Activated B cell treated with CpG ODN at 0.5 μM for 24 hours (primary cell): ENCODE results near the gene MSX1. TPM values are rescaled to one million over a fixed set of nuclear protein-coding genes. Genes with fewer than 3 reads are reported as not detected.

ENCODE experiments used
- ATAC-seq: fragments of 200-7000 bp; cut with Tn5 transposase; one replicate; pipeline ENCODE4 v1.10.0; 2021; ENCODE audit warnings: low read depth, mild to moderate bottlenecking, moderate library complexity
- CTCF ChIA-PET: fragments of 350-600 bp; sonication (Branson Sonifier 250); formaldehyde crosslinking; loops from one replicate; lab custom pipeline; 2021; ENCODE audit warnings: antibody characterized with exemption; lab: Charles Lee
- POLR2A ChIA-PET: fragments of 350-600 bp; sonication (Branson Sonifier 250); formaldehyde crosslinking; loops from one replicate; lab custom pipeline; 2021; ENCODE audit warnings: antibody characterized with exemption; lab: Charles Lee
- DNase-seq: peaks from one replicate; pipeline ENCODE4 v3.0.0; 2022
- H3K27ac Mint-ChIP-seq: one replicate; pipeline ENCODE4 v1.8.0; 2020; ENCODE audit warnings: mixed read lengths
- H3K27me3 Mint-ChIP-seq: one replicate; pipeline ENCODE4 v1.8.0; 2021; ENCODE audit warnings: mixed read lengths
- H3K36me3 Mint-ChIP-seq: one replicate; pipeline ENCODE4 v1.8.0; 2021; ENCODE audit warnings: low read depth, mixed read lengths
- H3K4me1 Mint-ChIP-seq: one replicate; pipeline ENCODE4 v1.8.0; 2021; ENCODE audit warnings: mixed read lengths
- H3K4me3 Mint-ChIP-seq: one replicate; pipeline ENCODE4 v1.8.0; 2020; ENCODE audit warnings: mild to moderate bottlenecking, mixed read lengths
- H3K9me3 Mint-ChIP-seq: one replicate; pipeline ENCODE4 v1.8.0; 2020; ENCODE audit warnings: mixed read lengths
- intact Hi-C: fragments of 100-400 bp; cut with micrococcal nuclease; formaldehyde crosslinking; loops from one replicate; pipeline ENCODE4 v1.15.1; 2024
- total RNA-seq: library from RNA; stranded (reverse); gene quantifications from 2 replicates; pipeline ENCODE4 v1.2.3, GENCODE V29; 2022
- TF ChIP-seq, protein P1 (sequence below): fragments of 200-600 bp; IDR thresholded peaks from one replicate; pipeline ENCODE4 v1.8.0; 2022; ENCODE audit warnings: antibody characterized with exemption, mild to moderate bottlenecking

The MSX1 gene
- total RNA-seq, 1 donor from 2014 or later, result not detected

DNA sequence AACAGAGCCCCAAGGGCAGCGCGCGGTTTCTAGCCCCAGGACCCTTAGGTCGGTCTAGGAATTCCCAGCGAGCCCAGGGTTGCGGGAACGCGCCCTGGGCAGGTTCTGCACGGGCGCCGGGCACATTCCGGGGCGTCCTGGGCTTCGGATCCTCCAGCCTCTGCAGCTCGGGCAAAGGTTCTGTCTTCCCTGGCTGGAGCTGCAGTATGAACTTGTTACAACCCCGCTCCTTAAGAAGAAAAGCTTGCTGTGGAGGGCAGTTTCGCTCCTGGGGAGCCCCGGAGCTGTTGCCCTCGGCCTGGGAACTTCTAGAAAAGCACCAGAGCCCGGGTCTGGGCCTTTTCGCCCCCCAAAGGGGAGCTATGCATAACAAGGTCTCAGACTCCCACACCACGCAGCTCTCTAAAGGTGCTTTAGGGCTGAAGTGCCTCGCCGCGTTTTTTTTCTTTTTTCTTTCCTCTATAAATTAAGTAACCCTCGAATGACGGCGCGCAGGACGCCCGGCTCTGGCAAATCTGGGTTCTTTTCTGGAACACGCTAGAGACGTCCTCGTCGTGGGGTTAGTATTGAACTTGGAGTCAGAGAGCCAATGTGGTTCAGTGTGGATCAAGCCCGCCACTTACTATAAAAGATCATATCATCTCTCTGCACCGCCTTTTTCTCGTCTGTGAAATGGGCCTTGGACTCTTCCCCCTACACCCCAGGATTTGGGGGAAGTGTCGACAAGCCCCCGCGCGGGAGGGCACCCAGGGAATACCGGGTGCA lies 5.7 kb downstream of the MSX1 start:
- peaks cover 2% of the 10 kb centered on the region for H3K9me3 Mint-ChIP-seq
- intact Hi-C loops, result loop anchor here (5.0 kb wide), 2 partner anchors 187 to 378 kb away; partner anchors contain the start of gene STK32B
- H3K4me3 Mint-ChIP-seq, result peak overlapping the region; percentile 32
- POLR2A ChIA-PET, result no interaction called here
- peaks cover 27% of the 10 kb centered on the region for H3K4me1 Mint-ChIP-seq
- peaks cover 63% of the 10 kb centered on the region for H3K27me3 Mint-ChIP-seq
- H3K36me3 Mint-ChIP-seq, result peaks cover 2% of the 10 kb centered on the region
- no peak for ATAC-seq
- CTCF ChIA-PET, result no interaction called here
- DNase-seq, result no peak
- TF ChIP-seq, protein P1, sequence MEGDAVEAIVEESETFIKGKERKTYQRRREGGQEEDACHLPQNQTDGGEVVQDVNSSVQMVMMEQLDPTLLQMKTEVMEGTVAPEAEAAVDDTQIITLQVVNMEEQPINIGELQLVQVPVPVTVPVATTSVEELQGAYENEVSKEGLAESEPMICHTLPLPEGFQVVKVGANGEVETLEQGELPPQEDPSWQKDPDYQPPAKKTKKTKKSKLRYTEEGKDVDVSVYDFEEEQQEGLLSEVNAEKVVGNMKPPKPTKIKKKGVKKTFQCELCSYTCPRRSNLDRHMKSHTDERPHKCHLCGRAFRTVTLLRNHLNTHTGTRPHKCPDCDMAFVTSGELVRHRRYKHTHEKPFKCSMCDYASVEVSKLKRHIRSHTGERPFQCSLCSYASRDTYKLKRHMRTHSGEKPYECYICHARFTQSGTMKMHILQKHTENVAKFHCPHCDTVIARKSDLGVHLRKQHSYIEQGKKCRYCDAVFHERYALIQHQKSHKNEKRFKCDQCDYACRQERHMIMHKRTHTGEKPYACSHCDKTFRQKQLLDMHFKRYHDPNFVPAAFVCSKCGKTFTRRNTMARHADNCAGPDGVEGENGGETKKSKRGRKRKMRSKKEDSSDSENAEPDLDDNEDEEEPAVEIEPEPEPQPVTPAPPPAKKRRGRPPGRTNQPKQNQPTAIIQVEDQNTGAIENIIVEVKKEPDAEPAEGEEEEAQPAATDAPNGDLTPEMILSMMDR, result no peak
- H3K27ac Mint-ChIP-seq, result peak overlapping the region; percentile 70

DNA sequence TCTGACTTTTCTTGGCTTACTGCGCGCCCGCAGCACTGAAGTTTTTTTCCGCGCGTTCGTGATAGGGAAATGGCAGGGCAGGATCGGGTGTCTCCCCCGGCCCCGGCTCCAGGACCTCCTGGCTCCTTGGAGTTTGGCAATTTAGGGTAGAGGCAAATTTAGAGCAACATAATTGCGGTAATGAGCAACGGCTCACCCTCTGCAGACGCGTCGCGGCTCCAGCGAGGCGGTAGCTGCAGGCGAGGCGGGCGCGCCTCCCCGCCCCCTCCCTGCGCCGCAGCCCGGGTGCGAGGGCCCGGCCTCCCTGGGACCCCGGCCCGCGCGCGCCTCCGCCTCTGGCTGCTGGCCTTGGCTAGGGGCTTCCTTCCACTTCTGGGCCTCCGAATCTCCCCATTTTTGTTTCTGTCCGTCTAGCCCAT lies 6.2 kb downstream of the MSX1 start:
- Mint-ChIP-seq H3K27ac (peak overlapping the region; percentile 41), H3K27me3 (peaks cover 65% of the 10 kb centered on the region), H3K4me3 (peak overlapping the region; percentile 60), H3K9me3 (peaks cover 2% of the 10 kb centered on the region), H3K36me3 (peaks cover 2% of the 10 kb centered on the region), H3K4me1 (peaks cover 25% of the 10 kb centered on the region)
- ATAC-seq (no peak), DNase-seq (no peak)
- intact Hi-C loops, result loop anchor here (1.0 to 5.0 kb wide), 2 partner anchors 9 to 378 kb away; no protein-coding TSS in a partner anchor
- ChIA-PET POLR2A (no interaction called here), CTCF (no interaction called here)
- TF ChIP-seq, protein P1, result no peak

DNA sequence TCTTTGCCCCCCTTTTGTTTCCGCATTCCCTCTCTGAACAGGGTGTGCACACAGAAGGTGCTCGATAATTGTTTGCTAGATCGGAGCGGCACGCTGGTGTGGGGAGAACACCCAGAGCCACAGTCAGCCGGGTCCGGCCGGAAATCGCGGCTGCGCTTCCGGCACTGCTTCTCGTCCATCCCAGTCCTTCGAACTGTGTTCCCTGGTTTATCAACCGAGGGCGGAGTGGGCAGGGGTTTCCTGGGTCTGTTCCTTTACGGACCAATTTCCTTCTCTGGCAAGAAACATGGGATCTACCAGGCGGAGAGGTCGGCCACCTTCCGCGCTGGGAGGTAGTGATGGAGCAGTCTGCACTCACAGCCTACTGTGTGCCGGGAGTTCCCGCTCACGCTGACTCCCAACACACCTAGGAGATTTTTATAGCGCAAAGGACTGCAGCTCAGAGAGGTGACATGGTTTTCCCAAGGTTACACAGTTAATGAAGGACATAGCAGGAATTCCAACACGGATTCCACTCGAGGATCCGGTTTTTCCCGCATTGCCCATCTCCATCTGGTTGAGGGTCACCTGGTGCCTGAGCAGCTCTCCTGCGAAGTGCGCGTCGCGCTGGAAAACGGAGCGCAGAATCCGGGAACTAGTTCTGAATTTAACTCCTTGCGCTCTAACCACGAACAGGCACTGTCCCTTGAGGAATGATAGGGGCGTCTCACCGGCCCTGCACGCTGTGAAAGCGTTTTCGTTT lies 6.8 kb downstream of the MSX1 start:
- H3K4me3 Mint-ChIP-seq, result peak overlapping the region; percentile 60
- TF ChIP-seq, protein P1, result no peak
- POLR2A ChIA-PET, result no interaction called here
- H3K36me3 Mint-ChIP-seq, result peaks cover 2% of the 10 kb centered on the region
- DNase-seq (no peak), ATAC-seq (no peak)
- H3K4me1 Mint-ChIP-seq, result peaks cover 25% of the 10 kb centered on the region
- peaks cover 67% of the 10 kb centered on the region for H3K27me3 Mint-ChIP-seq
- H3K9me3 Mint-ChIP-seq, result peaks cover 2% of the 10 kb centered on the region
- intact Hi-C loops, result loop anchor here (1.0 to 5.0 kb wide), 2 partner anchors 10 to 379 kb away; no protein-coding TSS in a partner anchor
- H3K27ac Mint-ChIP-seq, result peak overlapping the region; percentile 41
- CTCF ChIA-PET, result no interaction called here

DNA sequence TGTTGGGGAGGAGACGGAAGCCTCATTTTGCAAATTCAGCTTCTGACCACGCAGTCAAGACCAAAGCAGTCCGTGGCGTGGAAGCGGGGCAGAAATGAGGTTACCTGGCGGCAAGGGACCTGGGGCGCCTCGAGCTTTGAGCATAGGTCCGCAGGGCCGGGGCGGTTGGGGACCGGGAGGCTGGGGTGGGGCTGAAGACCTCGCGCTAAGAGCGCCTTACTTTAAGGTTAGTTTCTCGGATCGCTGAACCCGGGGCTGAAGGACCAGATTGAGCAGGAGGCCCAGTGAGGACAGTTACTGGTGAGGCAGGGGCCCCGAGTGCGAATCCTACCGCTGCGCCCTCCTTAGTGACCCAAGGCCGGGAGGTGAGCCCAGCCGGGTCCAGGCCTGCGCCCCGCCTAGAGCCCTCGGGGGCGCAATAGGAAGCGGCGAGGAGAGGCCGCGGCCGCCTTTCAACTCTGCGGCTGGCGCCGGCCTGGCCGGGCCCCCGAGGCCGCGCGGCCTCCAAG lies 7.5 kb downstream of the MSX1 start:
- H3K27me3 Mint-ChIP-seq, result peaks cover 66% of the 10 kb centered on the region
- ChIA-PET POLR2A (no interaction called here), CTCF (no interaction called here)
- DNase-seq (no peak), ATAC-seq (no peak)
- H3K4me3 Mint-ChIP-seq, result peak overlapping the region; percentile 60
- no peak overlapping the region for H3K27ac Mint-ChIP-seq
- H3K4me1 Mint-ChIP-seq, result peaks cover 26% of the 10 kb centered on the region
- intact Hi-C loops, result loop anchor here (1.0 to 5.0 kb wide), 2 partner anchors 11 to 380 kb away; no protein-coding TSS in a partner anchor
- peaks cover 2% of the 10 kb centered on the region for H3K36me3 Mint-ChIP-seq
- peaks cover 2% of the 10 kb centered on the region for H3K9me3 Mint-ChIP-seq
- TF ChIP-seq, protein P1, result no peak
